Measurements from ENCODE around the gene SIX5.

SIX5 gene

DNA sequence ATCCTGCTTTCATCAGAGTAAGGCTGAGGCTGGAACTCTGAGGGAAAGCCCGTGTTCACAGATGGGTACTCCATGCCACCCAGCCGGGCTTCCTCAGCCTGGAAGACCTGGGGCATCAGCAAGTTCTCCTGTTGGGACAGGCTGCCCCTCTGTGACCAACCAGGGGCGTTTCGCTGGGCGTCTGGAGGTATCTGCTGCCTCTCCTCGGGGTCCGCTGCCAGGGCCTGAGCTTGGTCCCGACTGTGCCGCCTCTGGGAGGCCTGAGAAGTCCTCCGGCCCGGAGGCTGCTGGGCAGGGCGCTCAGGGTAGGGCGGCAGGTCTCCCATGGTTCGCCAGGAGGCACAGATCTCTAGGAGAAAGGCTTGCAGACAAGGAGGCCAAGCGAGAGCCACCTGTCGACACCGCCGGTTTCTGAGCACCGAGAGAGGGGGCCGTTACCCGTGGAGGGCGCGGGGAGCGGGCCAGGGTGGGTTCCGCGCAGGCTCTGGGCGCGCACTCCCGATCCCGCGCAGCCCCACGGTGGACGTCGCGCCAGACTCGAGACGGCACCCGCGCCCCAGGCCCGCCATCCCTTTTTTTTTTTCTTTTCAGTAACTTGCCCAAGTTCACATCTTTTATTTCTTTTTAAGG lies 45.9 kb upstream of the SIX5 start, which contains the start of gene RSPH6A:
Gene RSPH6A, minus strand, starts transcription at position 458 of the 630 bp plus-strand sequence. Its CDS starts 132 bp downstream, at position 326.
- TF ChIP-seq, protein P1, sequence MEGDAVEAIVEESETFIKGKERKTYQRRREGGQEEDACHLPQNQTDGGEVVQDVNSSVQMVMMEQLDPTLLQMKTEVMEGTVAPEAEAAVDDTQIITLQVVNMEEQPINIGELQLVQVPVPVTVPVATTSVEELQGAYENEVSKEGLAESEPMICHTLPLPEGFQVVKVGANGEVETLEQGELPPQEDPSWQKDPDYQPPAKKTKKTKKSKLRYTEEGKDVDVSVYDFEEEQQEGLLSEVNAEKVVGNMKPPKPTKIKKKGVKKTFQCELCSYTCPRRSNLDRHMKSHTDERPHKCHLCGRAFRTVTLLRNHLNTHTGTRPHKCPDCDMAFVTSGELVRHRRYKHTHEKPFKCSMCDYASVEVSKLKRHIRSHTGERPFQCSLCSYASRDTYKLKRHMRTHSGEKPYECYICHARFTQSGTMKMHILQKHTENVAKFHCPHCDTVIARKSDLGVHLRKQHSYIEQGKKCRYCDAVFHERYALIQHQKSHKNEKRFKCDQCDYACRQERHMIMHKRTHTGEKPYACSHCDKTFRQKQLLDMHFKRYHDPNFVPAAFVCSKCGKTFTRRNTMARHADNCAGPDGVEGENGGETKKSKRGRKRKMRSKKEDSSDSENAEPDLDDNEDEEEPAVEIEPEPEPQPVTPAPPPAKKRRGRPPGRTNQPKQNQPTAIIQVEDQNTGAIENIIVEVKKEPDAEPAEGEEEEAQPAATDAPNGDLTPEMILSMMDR (IDR thresholded peaks at IDR 0.05; ENCODE audit: low read depth, low read length, missing control alignments): no peak
- no peak within 1 kb of the TSS for H3K4me3 ChIP-seq (ENCODE audit: low read depth, low read length)
- in situ Hi-C loops (cut with HindIII; ENCODE audit: low sequenced_read_pairs): no loop called here
- no peak for DNase-seq (ENCODE audit: low read depth)

DNA sequence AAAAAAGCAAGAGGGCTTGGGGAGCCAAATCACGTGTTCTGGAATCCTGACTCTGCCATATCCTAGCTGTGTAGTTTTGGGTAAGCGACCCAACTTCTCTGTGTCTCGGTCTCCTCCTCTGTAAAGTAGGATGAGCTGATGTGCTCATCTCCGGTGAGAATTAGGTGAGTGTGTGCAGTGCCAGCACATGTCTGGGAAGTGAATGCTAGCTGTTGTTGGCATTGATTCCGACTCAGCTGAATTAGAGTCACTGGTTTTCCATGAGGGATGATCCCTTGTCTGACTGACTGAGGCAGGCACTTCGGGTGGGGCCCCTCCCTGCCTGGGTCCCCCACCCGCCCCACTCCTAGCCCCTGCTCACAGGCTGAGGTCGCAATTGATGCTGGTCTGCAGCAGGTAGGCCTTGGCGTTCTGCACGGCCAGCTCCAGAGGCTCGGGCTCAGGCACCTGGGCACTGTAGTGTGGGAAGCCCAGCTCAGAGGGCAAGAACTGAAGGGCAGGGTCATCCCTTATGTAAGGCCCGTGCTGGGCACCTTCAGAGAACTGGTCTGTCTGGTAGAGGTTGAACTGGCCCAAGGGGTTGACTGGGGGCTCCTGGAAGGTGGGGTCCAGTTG lies 45.2 kb upstream of the SIX5 start:
- no peak for DNase-seq (ENCODE audit: low read depth)
- in situ Hi-C loops (cut with HindIII; ENCODE audit: low sequenced_read_pairs): no loop called here
- TF ChIP-seq, protein P1 (IDR thresholded peaks at IDR 0.05; ENCODE audit: low read depth, low read length, missing control alignments): no peak
- no peak overlapping the region for H3K4me3 ChIP-seq (ENCODE audit: low read depth, low read length)

DNA sequence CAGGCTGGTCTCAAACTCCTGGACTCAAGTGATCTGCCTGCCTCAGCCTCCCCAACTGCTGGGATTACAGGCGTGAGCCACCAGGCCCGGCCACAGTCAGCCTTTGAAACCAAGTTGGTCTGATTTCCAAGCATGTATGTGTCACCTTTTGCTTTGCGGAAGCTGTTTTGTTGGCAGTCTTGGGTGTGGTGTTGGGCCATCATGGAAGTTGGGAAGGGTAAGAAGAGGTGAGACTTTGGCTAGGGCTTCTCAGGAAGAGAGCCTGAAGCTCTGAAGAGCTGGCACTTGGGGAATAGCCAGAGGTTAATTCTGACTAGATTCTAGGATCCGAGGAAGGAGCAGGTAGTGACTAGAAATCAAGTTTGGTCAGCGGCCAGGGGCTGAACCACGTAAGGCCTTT lies 43.2 kb upstream of the SIX5 start:
- H3K4me3 ChIP-seq (ENCODE audit: low read depth, low read length): no peak overlapping the region
- TF ChIP-seq, protein P1 (IDR thresholded peaks at IDR 0.05; ENCODE audit: low read depth, low read length, missing control alignments): no peak
- no peak for DNase-seq (ENCODE audit: low read depth)
- in situ Hi-C loops (cut with HindIII; ENCODE audit: low sequenced_read_pairs): no loop called here

DNA sequence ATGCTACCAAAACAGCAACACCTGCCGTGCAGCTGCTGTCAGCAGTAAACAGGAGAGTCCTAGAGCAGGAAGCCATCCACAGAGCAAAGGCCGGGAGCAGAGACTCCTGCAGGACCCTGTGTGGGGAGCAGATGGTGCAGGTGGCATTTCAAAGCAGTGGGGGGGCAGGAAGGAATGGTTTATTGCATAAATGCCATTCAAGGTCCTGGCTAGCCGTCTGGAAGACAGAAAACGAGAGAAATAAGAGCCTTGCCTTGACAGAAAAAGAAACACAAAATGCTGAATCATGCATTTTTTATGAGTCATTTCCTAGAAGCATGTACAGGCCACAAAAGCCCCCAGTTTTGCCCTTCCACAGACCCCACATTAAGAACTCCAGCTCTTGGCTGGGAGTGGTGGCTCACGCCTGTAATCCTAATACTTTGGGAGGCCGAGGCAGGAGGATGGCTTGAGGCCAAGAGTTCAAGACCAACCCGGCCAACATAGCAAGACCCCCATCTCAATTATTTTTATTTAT lies 40.6 kb upstream of the SIX5 start:
- peak; percentile 37 for DNase-seq (ENCODE audit: low read depth)
- in situ Hi-C loops (cut with HindIII; ENCODE audit: low sequenced_read_pairs): no loop called here
- H3K4me3 ChIP-seq (ENCODE audit: low read depth, low read length): no peak overlapping the region

DNA sequence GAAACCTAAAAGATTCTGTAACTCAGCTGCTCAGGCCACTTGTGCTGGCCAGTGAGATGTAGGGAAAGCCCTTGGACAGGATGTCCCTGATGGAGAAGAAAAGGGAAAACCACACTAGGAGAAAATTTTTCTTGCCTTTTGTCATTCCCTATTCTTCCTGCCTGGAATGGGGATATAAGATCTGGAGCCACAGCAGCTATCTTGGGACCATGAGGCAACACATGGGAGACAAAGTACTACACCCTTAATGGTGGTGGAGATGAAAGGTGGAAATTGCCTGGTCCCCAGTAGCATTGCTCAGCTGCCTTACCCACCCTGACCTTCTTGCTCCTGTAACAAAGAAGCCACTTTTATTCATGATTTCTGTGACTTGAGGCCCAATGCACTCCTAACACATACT lies 36.7 kb upstream of the SIX5 start:
- in situ Hi-C loops (cut with HindIII; ENCODE audit: low sequenced_read_pairs): no loop called here
- TF ChIP-seq, protein P1 (IDR thresholded peaks at IDR 0.05; ENCODE audit: low read depth, low read length, missing control alignments): no peak
- H3K4me3 ChIP-seq (ENCODE audit: low read depth, low read length): no peak overlapping the region
- no peak for DNase-seq (ENCODE audit: low read depth)

More for the DNA sequence above, 40.6 kb upstream of the SIX5 start:
- TF ChIP-seq, protein P1 (IDR thresholded peaks at IDR 0.05; ENCODE audit: low read depth, low read length, missing control alignments): no peak

DNA sequence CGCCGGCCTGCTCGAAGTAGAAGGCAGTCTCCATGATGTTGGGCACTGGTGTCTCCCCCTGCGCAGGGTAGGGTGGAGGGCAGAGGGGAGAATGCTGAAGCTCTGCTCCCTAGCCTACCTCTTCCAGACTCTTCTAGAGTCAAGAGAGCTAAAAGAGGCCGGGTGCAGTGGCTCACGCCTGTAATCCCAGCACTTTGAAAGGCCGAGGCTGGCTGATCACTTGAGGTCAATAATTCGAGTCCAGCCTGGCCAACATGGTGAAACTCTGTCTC lies 35.8 kb upstream of the SIX5 start:
- no peak for DNase-seq (ENCODE audit: low read depth)
- no peak overlapping the region for H3K4me3 ChIP-seq (ENCODE audit: low read depth, low read length)
- in situ Hi-C loops (cut with HindIII; ENCODE audit: low sequenced_read_pairs): no loop called here
- TF ChIP-seq, protein P1 (IDR thresholded peaks at IDR 0.05; ENCODE audit: low read depth, low read length, missing control alignments): no peak

All from astrocyte of the cerebellum (primary cell).